ENCODE data around the gene ARHGDIG.

ARHGDIG gene

GRCh38 chr16:303760-304505 lies 23.5 kb downstream of the ARHGDIG start:
- H3K79me2 ChIP-seq (ENCODE audit: low read length), result no peaks in the 10 kb centered on the region
- no peak for TF ChIP-seq CTCF (IDR thresholded peaks at IDR 0.05; ENCODE audit: low read depth, low read length)
- no peak for TF ChIP-seq EZH2phosphoT487 (IDR thresholded peaks at IDR 0.05; ENCODE audit: low read depth)
- H3K36me3 ChIP-seq (replicated peaks; ENCODE audit: low read depth, low read length), result peaks cover 5% of the 10 kb centered on the region

GRCh38 chr16:305916-306626 lies 25.7 kb downstream of the ARHGDIG start:
- no peak overlapping the region for H3K4me2 ChIP-seq (ENCODE audit: low read length)
- H3K79me2 ChIP-seq (ENCODE audit: low read length), result no peaks in the 10 kb centered on the region
- H3K27me3 ChIP-seq (ENCODE audit: low read depth, low read length), result no peaks in the 10 kb centered on the region
- no peaks in the 10 kb centered on the region for H3K9me3 ChIP-seq (ENCODE audit: insufficient read depth, low read length)
- H4K20me1 ChIP-seq (ENCODE audit: insufficient read depth, low read length), result 0 out of 2 replicates have a peak, but pooled peaks cover 3% of the 10 kb centered on the region
- H3K4me3 ChIP-seq (ENCODE audit: low read length), result no peak overlapping the region
- H3K9ac ChIP-seq (ENCODE audit: low read length), result no peak overlapping the region
- no peak overlapping the region for H2AFZ ChIP-seq (ENCODE audit: low read depth, low read length)
- peaks cover 8% of the 10 kb centered on the region for H3K36me3 ChIP-seq (replicated peaks; ENCODE audit: low read depth, low read length)
- TF ChIP-seq CTCF (IDR thresholded peaks at IDR 0.05; ENCODE audit: low read depth, low read length) (no peak), EZH2phosphoT487 (IDR thresholded peaks at IDR 0.05; ENCODE audit: low read depth) (no peak)
- H3K27ac ChIP-seq (ENCODE audit: low read length), result no peak overlapping the region
- no peaks in the 10 kb centered on the region for H3K4me1 ChIP-seq (ENCODE audit: low read length)

More at GRCh38 chr16:303760-304505, 23.5 kb downstream of the ARHGDIG start:
- no peaks in the 10 kb centered on the region for H4K20me1 ChIP-seq (ENCODE audit: insufficient read depth, low read length)
- no peak overlapping the region for H2AFZ ChIP-seq (ENCODE audit: low read depth, low read length)
- H3K27ac ChIP-seq (ENCODE audit: low read length), result no peak overlapping the region
- H3K9me3 ChIP-seq (ENCODE audit: insufficient read depth, low read length), result no peaks in the 10 kb centered on the region
- H3K4me3 ChIP-seq (ENCODE audit: low read length), result no peak overlapping the region
- H3K4me1 ChIP-seq (ENCODE audit: low read length), result no peaks in the 10 kb centered on the region
- H3K4me2 ChIP-seq (ENCODE audit: low read length), result no peak overlapping the region
- H3K27me3 ChIP-seq (ENCODE audit: low read depth, low read length), result no peaks in the 10 kb centered on the region
- H3K9ac ChIP-seq (ENCODE audit: low read length), result no peak overlapping the region

- Histone ChIP-seq H3K4me3 (ENCODE audit: low read length) (no peak overlapping the region), H3K36me3 (replicated peaks; ENCODE audit: low read depth, low read length) (peaks cover 8% of the 10 kb centered on the region), H3K9me3 (ENCODE audit: insufficient read depth, low read length) (no peaks in the 10 kb centered on the region), H3K4me2 (ENCODE audit: low read length) (no peak overlapping the region), H3K27me3 (ENCODE audit: low read depth, low read length) (no peaks in the 10 kb centered on the region), H3K27ac (ENCODE audit: low read length) (no peak overlapping the region), H3K9ac (ENCODE audit: low read length) (no peak overlapping the region), H2AFZ (ENCODE audit: low read depth, low read length) (no peak overlapping the region), H3K4me1 (ENCODE audit: low read length) (no peaks in the 10 kb centered on the region), H3K79me2 (ENCODE audit: low read length) (no peaks in the 10 kb centered on the region), H4K20me1 (ENCODE audit: insufficient read depth, low read length) (0 out of 2 replicates have a peak, but pooled peaks cover 3% of the 10 kb centered on the region)
- TF ChIP-seq CTCF (IDR thresholded peaks at IDR 0.05; ENCODE audit: low read depth, low read length), result no peak
- no peak for TF ChIP-seq EZH2phosphoT487 (IDR thresholded peaks at IDR 0.05; ENCODE audit: low read depth)
These were observed 26.6 kb downstream of the ARHGDIG start for GRCh38 chr16:306911-307370.

- peaks cover 8% of the 10 kb centered on the region for H3K36me3 ChIP-seq (replicated peaks; ENCODE audit: low read depth, low read length)
- H3K27me3 ChIP-seq (ENCODE audit: low read depth, low read length), result no peaks in the 10 kb centered on the region
- no peaks in the 10 kb centered on the region for H3K9me3 ChIP-seq (ENCODE audit: insufficient read depth, low read length)
- H3K9ac ChIP-seq (ENCODE audit: low read length), result no peak overlapping the region
- no peaks in the 10 kb centered on the region for H3K4me1 ChIP-seq (ENCODE audit: low read length)
- no peak overlapping the region for H3K4me2 ChIP-seq (ENCODE audit: low read length)
- H2AFZ ChIP-seq (ENCODE audit: low read depth, low read length), result no peak overlapping the region
- H3K4me3 ChIP-seq (ENCODE audit: low read length), result no peak overlapping the region
- TF ChIP-seq CTCF (IDR thresholded peaks at IDR 0.05; ENCODE audit: low read depth, low read length), result no peak
- TF ChIP-seq EZH2phosphoT487 (IDR thresholded peaks at IDR 0.05; ENCODE audit: low read depth), result no peak
- H3K79me2 ChIP-seq (ENCODE audit: low read length), result no peaks in the 10 kb centered on the region
- H4K20me1 ChIP-seq (ENCODE audit: insufficient read depth, low read length), result 0 out of 2 replicates have a peak, but pooled peaks cover 3% of the 10 kb centered on the region
- H3K27ac ChIP-seq (ENCODE audit: low read length), result no peak overlapping the region
These were observed 27.4 kb downstream of the ARHGDIG start for GRCh38 chr16:307691-308312.

All from OCI-LY3 (cell line).